Muscle of leg (tissue), 11 donors: ENCODE results near the gene MLPH. TPM values are rescaled to one million over a fixed set of nuclear protein-coding genes. Genes with fewer than 3 reads are reported as not detected.

ENCODE experiments used
- DNase-seq: peaks from one replicate; pipeline ENCODE4 v3.0.0; 2013
- H3K27ac ChIP-seq: one replicate; pipeline ENCODE4 v1.5.1; 2013; ENCODE audit warnings: mild to moderate bottlenecking, low read length, control low read depth
- H3K27me3 ChIP-seq: one replicate; pipeline ENCODE4 v1.6.1; 2013; ENCODE audit warnings: low read length; ENCODE audit not compliant: control insufficient read depth, insufficient read depth
- H3K36me3 ChIP-seq: one replicate; pipeline ENCODE4 v1.6.1; 2013; ENCODE audit warnings: low read length; ENCODE audit not compliant: control insufficient read depth, insufficient read depth
- H3K4me1 ChIP-seq: one replicate; pipeline ENCODE4 v1.6.1; 2013; ENCODE audit warnings: low read length; ENCODE audit not compliant: control insufficient read depth, insufficient read depth
- H3K4me3 ChIP-seq: one replicate; pipeline ENCODE4 v1.5.1; 2013; ENCODE audit warnings: low read length, control low read depth
- H3K9me3 ChIP-seq: replicated peaks from 2 replicates; pipeline ENCODE4 v1.6.1; 2013; ENCODE audit warnings: low read depth, low read length; ENCODE audit not compliant: control insufficient read depth
- WGBS: methylation state at CpG from one replicate; pipeline ENCODE4 v1.1.5; 2013; ENCODE audit warnings: missing lambda C conversion rate; ENCODE audit not compliant: insufficient coverage; 5-methylcytosine and 5-hydroxymethylcytosine counted together
- polyA plus RNA-seq, 8 donors: library from polyadenylated mRNA; unstranded; fragments of 120-200 nt; gene quantifications; one replicate each; pipeline versions ENCODE4 v1.2.1 to v1.2.3, GENCODE V29; 2013; ENCODE audit warnings: inconsistent platforms in 1 of 8, low replicate concordance in 1 of 8; ENCODE audit not compliant: insufficient read length in 8 of 8, insufficient read depth in 1 of 8
- total RNA-seq: library from RNA; stranded (reverse); fragments of 120-200 nt; gene quantifications from one replicate; pipeline ENCODE4 v1.2.4, GENCODE V29; 2013

Gene MLPH
- total and polyA plus RNA-seq, 9 donors, result 0.22 to 4.5 (median 0.96) TPM

- Histone ChIP-seq H3K9me3 (peaks cover 17% of the 10 kb centered on the region), H3K27me3 (peaks cover 54% of the 10 kb centered on the region), H3K36me3 (no peaks in the 10 kb centered on the region), H3K27ac (no peak overlapping the region), H3K4me3 (no peak overlapping the region), H3K4me1 (peaks cover 18% of the 10 kb centered on the region)
- WGBS, result 23% methylated on average over 10 of the region's 14 CpGs
- DNase-seq, result no peak
These were observed 445 bp downstream of the MLPH start for GRCh38 chr2:237487496-237487895.

- no peak overlapping the region for H3K27ac ChIP-seq
- H3K9me3 ChIP-seq, result peaks cover 19% of the 10 kb centered on the region
- peaks cover 52% of the 10 kb centered on the region for H3K27me3 ChIP-seq
- H3K4me1 ChIP-seq, result peaks cover 12% of the 10 kb centered on the region
- no peak for DNase-seq
- no peak overlapping the region for H3K4me3 ChIP-seq
- 76% methylated on average over 5 of the region's 6 CpGs for WGBS
- no peaks in the 10 kb centered on the region for H3K36me3 ChIP-seq
These were observed 1.2 kb downstream of the MLPH start for GRCh38 chr2:237488295-237488694.

- Histone ChIP-seq H3K4me1 (peaks cover 12% of the 10 kb centered on the region), H3K9me3 (peaks cover 19% of the 10 kb centered on the region), H3K27ac (no peak overlapping the region), H3K27me3 (peaks cover 49% of the 10 kb centered on the region), H3K4me3 (no peak overlapping the region), H3K36me3 (no peaks in the 10 kb centered on the region)
- DNase-seq, result no peak
- WGBS, result 68% methylated on average over 4 of the region's 6 CpGs
These were observed 2.1 kb downstream of the MLPH start for GRCh38 chr2:237488901-237489860.

- H3K4me1 ChIP-seq, result peaks cover 12% of the 10 kb centered on the region
- H3K27ac ChIP-seq, result no peak overlapping the region
- H3K27me3 ChIP-seq, result peaks cover 51% of the 10 kb centered on the region
- peaks cover 19% of the 10 kb centered on the region for H3K9me3 ChIP-seq
- no peak for DNase-seq
- H3K4me3 ChIP-seq, result no peak overlapping the region
- 83% methylated on average over 1 of the region's 8 CpGs for WGBS
- no peaks in the 10 kb centered on the region for H3K36me3 ChIP-seq
These were observed 3.1 kb downstream of the MLPH start for GRCh38 chr2:237490009-237490711.

- Histone ChIP-seq H3K4me1 (peaks cover 12% of the 10 kb centered on the region), H3K4me3 (no peak overlapping the region), H3K36me3 (no peaks in the 10 kb centered on the region), H3K27me3 (peaks cover 47% of the 10 kb centered on the region), H3K9me3 (peaks cover 19% of the 10 kb centered on the region), H3K27ac (no peak overlapping the region)
- no CpG with 5 or more reads among the region's 6 CpGs for WGBS
- no peak for DNase-seq
These were observed 3.7 kb downstream of the MLPH start for GRCh38 chr2:237490795-237491194.

DNA sequence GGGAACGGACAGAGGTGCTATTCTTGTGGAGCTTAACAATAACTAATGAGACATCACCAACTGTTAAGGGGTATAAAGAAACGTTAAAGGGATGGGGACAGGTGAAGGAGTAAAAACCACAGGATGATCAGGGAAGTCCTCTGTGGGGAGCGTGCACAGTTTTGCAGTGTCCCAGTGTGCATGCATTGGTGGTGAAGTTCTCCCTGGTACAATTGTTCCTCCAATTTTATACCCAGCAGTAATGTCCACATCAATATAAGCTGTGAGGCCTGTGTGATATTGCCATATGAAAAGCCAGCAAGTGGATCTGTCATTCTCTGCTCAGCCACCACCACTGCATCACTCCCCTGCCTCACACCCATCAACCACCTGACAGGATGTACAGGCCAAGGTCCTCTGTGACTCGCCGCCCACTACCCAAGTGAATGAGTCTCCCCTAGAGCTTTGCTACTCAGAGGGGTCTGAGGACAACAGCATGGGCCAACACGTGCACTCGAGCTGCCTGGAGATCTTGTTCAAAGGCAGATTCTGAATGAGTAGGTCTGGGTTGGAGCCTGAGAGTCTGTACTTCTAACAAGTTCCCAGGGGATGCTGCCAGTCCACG lies 4.6 kb downstream of the MLPH start:
- H3K4me1 ChIP-seq, result peaks cover 7% of the 10 kb centered on the region
- H3K27me3 ChIP-seq, result peaks cover 42% of the 10 kb centered on the region
- H3K4me3 ChIP-seq, result no peak overlapping the region
- no peak for DNase-seq
- 92% methylated on average over 2 of the region's 8 CpGs for WGBS
- no peaks in the 10 kb centered on the region for H3K36me3 ChIP-seq
- peaks cover 19% of the 10 kb centered on the region for H3K9me3 ChIP-seq
- no peak overlapping the region for H3K27ac ChIP-seq

- 73% methylated on average over 2 of the region's 6 CpGs for WGBS
- Histone ChIP-seq H3K36me3 (no peaks in the 10 kb centered on the region), H3K4me1 (peaks cover 2% of the 10 kb centered on the region), H3K27me3 (peaks cover 37% of the 10 kb centered on the region), H3K9me3 (peaks cover 19% of the 10 kb centered on the region), H3K27ac (no peak overlapping the region), H3K4me3 (no peak overlapping the region)
- no peak for DNase-seq
These were observed 5.3 kb downstream of the MLPH start for GRCh38 chr2:237492137-237492890.

- 72% methylated on average over 5 of the region's 5 CpGs for WGBS
These were observed 7.0 kb downstream of the MLPH start for GRCh38 chr2:237494066-237494465.

DNA sequence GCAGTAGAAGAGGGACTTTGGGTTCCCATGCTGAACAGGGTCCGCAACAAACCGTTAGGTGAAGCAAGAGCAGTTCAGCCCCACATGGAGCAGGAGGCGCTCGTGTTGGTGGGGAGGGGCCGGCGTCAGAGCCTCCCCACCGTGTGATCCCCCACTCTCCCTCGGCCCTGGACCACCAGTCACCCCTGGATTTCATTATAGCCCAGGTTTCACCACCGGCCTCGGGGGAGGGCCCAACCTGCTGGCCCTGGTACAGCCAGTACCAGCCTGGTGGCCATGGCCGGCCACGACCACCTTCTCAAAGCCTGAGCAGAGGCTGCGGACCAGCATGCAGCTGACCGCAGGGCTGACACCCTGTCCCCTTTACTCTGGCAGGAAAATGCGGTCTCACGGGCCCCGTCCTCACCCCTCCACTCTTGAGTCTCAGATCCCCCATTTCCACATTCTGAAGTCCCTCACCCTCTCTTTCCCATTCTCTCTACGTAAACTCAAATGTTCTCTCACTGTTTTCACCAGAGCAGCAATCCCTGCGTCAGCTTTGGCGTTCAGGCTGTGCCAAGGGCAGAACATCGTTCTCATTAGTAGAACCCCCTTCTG lies 8.6 kb downstream of the MLPH start:
- 82% methylated on average over 20 of the region's 21 CpGs for WGBS

More at GRCh38 chr2:237494066-237494465, 7.0 kb downstream of the MLPH start:
- Histone ChIP-seq H3K27me3 (peaks cover 23% of the 10 kb centered on the region), H3K27ac (no peak overlapping the region), H3K4me3 (no peak overlapping the region), H3K4me1 (peaks cover 13% of the 10 kb centered on the region), H3K9me3 (peaks cover 19% of the 10 kb centered on the region), H3K36me3 (no peaks in the 10 kb centered on the region)
- DNase-seq, result no peak

More for the DNA sequence above, 8.6 kb downstream of the MLPH start:
- no peak for DNase-seq
- Histone ChIP-seq H3K27me3 (peaks cover 15% of the 10 kb centered on the region), H3K9me3 (peaks cover 19% of the 10 kb centered on the region), H3K4me1 (peaks cover 13% of the 10 kb centered on the region), H3K36me3 (no peaks in the 10 kb centered on the region), H3K27ac (no peak overlapping the region), H3K4me3 (no peak overlapping the region)
